HEK293 (cell line): Measurements from ENCODE around the gene FOXP1.
A peak's percentile ranks its signal among the peaks of the same experiment; 100 is the strongest.

Source experiments
- CTCF ChIA-PET: fragments of 350-600 bp; formaldehyde crosslinking; extraction: SDS; loops from one replicate; lab custom pipeline; 2021; ENCODE audit warnings: antibody characterized with exemption; lab: Yijun Ruan, JAX
- POLR2A ChIA-PET: fragments of 300-600 bp; formaldehyde crosslinking; extraction: SDS; loops from one replicate; lab custom pipeline; 2020; ENCODE audit warnings: antibody characterized with exemption, inconsistent platforms; lab: Yijun Ruan, JAX
- H3K27ac ChIP-seq: fragments of 200-500 bp; sonication (Bioruptor generic); 2 replicates; pipeline ENCODE4 v1.5.1; 2014; ENCODE audit warnings: low read depth, low read length, control low read depth, inconsistent platforms; ENCODE audit errors: extremely low read depth
- H3K36me3 ChIP-seq, 2 experiments: fragments of 200-500 bp in 1 of 2; sonication (Bioruptor generic) in 1 of 2; 1 replicate in 1 of 2; 2 replicates in 1 of 2; pipeline ENCODE4 v1.5.1; 2014 to 2017; ENCODE audit warnings: inconsistent platforms in 2 of 2, low read length in 2 of 2; ENCODE audit not compliant: control insufficient read depth in 2 of 2, insufficient read depth in 1 of 2
- H3K4me1 ChIP-seq: fragments of 200-500 bp; sonication (Bioruptor generic); 2 replicates; pipeline ENCODE4 v1.5.1; 2014; ENCODE audit warnings: mild to moderate bottlenecking, low read length, inconsistent platforms; ENCODE audit not compliant: control insufficient read depth, insufficient read depth
- H3K4me3 ChIP-seq: 2 replicates; pipeline ENCODE4 v1.5.1; 2011; ENCODE audit warnings: low read depth, mild to moderate bottlenecking, control low read depth, low read length, moderate library complexity
- H3K9me3 ChIP-seq: fragments of 200-500 bp; sonication (Bioruptor generic); 2 replicates; pipeline ENCODE4 v1.5.1; 2014; ENCODE audit warnings: low read depth, low read length, inconsistent platforms; ENCODE audit not compliant: control insufficient read depth, insufficient read depth
- EGR2 ChIP-seq: fragments of 450-650 bp; formaldehyde crosslinking; IDR thresholded peaks from 2 replicates; pipeline ENCODE4 v1.5.1; 2016; ENCODE audit warnings: low read depth, missing biosample characterization, missing genetic modification characterization
- ELK4 ChIP-seq: IDR thresholded peaks from 2 replicates; pipeline ENCODE4 v1.6.1; 2011; ENCODE audit warnings: mild to moderate bottlenecking, low read depth, low read length, borderline replicate concordance
- IKZF3 ChIP-seq: fragments of 450-650 bp; IDR thresholded peaks from 2 replicates; pipeline ENCODE4 v1.5.0; 2018; ENCODE audit warnings: missing biosample characterization, mild to moderate bottlenecking, missing genetic modification characterization, moderate library complexity
- KLF8 ChIP-seq: fragments of 450-650 bp; formaldehyde crosslinking; IDR thresholded peaks from 2 replicates; pipeline ENCODE4 v1.5.1; 2016; ENCODE audit warnings: missing biosample characterization, missing genetic modification characterization
- PATZ1 ChIP-seq: fragments of 450-650 bp; formaldehyde crosslinking; IDR thresholded peaks from 2 replicates; pipeline ENCODE4 v1.5.1; 2016; ENCODE audit warnings: missing biosample characterization, missing genetic modification characterization
- PRDM10 ChIP-seq: fragments of 450-650 bp; formaldehyde crosslinking; IDR thresholded peaks from 2 replicates; pipeline ENCODE4 v1.5.1; 2016; ENCODE audit warnings: missing biosample characterization, missing genetic modification characterization
- SP7 ChIP-seq: fragments of 450-650 bp; formaldehyde crosslinking; IDR thresholded peaks from 2 replicates; pipeline ENCODE4 v1.5.1; 2016; ENCODE audit warnings: missing biosample characterization, missing genetic modification characterization
- TRIM28 ChIP-seq: IDR thresholded peaks from 2 replicates; pipeline ENCODE4 v1.6.1; 2011; ENCODE audit warnings: low read length, control low read depth, borderline replicate concordance
- ZBTB21 ChIP-seq: fragments of 450-650 bp; formaldehyde crosslinking; IDR thresholded peaks from 2 replicates; pipeline ENCODE4 v1.5.1; 2017; ENCODE audit warnings: missing biosample characterization, missing genetic modification characterization
- ZEB2 ChIP-seq: fragments of 450-650 bp; formaldehyde crosslinking; IDR thresholded peaks from 2 replicates; pipeline ENCODE4 v1.5.1; 2016; ENCODE audit warnings: missing biosample characterization, missing genetic modification characterization
- ZNF138 ChIP-seq: fragments of 450-650 bp; formaldehyde crosslinking; IDR thresholded peaks from 2 replicates; pipeline ENCODE4 v1.5.1; 2016; ENCODE audit warnings: missing biosample characterization, missing genetic modification characterization, borderline replicate concordance
- ZNF146 ChIP-seq: fragments of 450-650 bp; formaldehyde crosslinking; IDR thresholded peaks from 2 replicates; pipeline ENCODE4 v1.5.1; 2016; ENCODE audit warnings: missing biosample characterization, missing genetic modification characterization
- ZNF174 ChIP-seq: fragments of 450-650 bp; formaldehyde crosslinking; IDR thresholded peaks from 2 replicates; pipeline ENCODE4 v1.5.0; 2017; ENCODE audit warnings: missing biosample characterization, mild to moderate bottlenecking, missing genetic modification characterization
- ZNF175 ChIP-seq: fragments of 450-650 bp; formaldehyde crosslinking; IDR thresholded peaks from 2 replicates; pipeline ENCODE4 v1.5.1; 2016; ENCODE audit warnings: missing biosample characterization, missing genetic modification characterization
- ZNF529 ChIP-seq: fragments of 450-650 bp; formaldehyde crosslinking; IDR thresholded peaks from 2 replicates; pipeline ENCODE4 v1.5.1; 2017; ENCODE audit warnings: missing genetic modification characterization, missing biosample characterization; ENCODE audit not compliant: insufficient replicate concordance
- ZNF585B ChIP-seq: fragments of 450-650 bp; formaldehyde crosslinking; IDR thresholded peaks from 2 replicates; pipeline ENCODE4 v1.5.1; 2016; ENCODE audit warnings: missing biosample characterization, missing genetic modification characterization
- ZNF610 ChIP-seq: fragments of 450-650 bp; formaldehyde crosslinking; IDR thresholded peaks from 2 replicates; pipeline ENCODE4 v1.5.1; 2016; ENCODE audit warnings: missing biosample characterization, missing genetic modification characterization, borderline replicate concordance
- ZNF624 ChIP-seq: fragments of 450-650 bp; formaldehyde crosslinking; IDR thresholded peaks from 2 replicates; pipeline ENCODE4 v1.5.1; 2017; ENCODE audit warnings: missing biosample characterization, missing genetic modification characterization
- ZNF654 ChIP-seq: fragments of 450-650 bp; formaldehyde crosslinking; IDR thresholded peaks from 2 replicates; pipeline ENCODE4 v1.5.1; 2016; ENCODE audit warnings: low read depth, missing biosample characterization, missing genetic modification characterization
- TF ChIP-seq, protein P1 (sequence below): fragments of 450-650 bp; IDR thresholded peaks from 2 replicates; pipeline ENCODE4 v1.5.1; 2018; ENCODE audit warnings: missing biosample characterization, missing genetic modification characterization
- TF ChIP-seq, protein P2 (sequence below): fragments of 450-650 bp; formaldehyde crosslinking; IDR thresholded peaks from 2 replicates; pipeline ENCODE4 v1.5.1; 2016; ENCODE audit warnings: missing biosample characterization, missing genetic modification characterization
- TF ChIP-seq, protein P3 (sequence below): fragments of 450-650 bp; formaldehyde crosslinking; IDR thresholded peaks from 2 replicates; pipeline ENCODE4 v1.5.1; 2016; ENCODE audit warnings: missing biosample characterization, missing genetic modification characterization

FOXP1 gene

GRCh38 chr3:71488882-71489281, 94.6 kb downstream of the FOXP1 start:
- H3K4me3 ChIP-seq: no peak overlapping the region
- H3K27ac ChIP-seq: no peak overlapping the region
- peaks cover 0 to 21% of the 10 kb centered on the region in 2 experiments; a peak in 1 of 3 replicates for H3K36me3 ChIP-seq
- POLR2A ChIA-PET: no interaction called here
- CTCF ChIA-PET: interaction anchor here (0.5 kb wide), 1 partner anchor 1368 kb away, joined by 3 read pairs; no protein-coding TSS in a partner anchor
- TF ChIP-seq ZNF529: no peak
- TF ChIP-seq ELK4: no peak
- no peak for TF ChIP-seq EGR2 (tag by site-specific recombination)
- TF ChIP-seq, protein P1, sequence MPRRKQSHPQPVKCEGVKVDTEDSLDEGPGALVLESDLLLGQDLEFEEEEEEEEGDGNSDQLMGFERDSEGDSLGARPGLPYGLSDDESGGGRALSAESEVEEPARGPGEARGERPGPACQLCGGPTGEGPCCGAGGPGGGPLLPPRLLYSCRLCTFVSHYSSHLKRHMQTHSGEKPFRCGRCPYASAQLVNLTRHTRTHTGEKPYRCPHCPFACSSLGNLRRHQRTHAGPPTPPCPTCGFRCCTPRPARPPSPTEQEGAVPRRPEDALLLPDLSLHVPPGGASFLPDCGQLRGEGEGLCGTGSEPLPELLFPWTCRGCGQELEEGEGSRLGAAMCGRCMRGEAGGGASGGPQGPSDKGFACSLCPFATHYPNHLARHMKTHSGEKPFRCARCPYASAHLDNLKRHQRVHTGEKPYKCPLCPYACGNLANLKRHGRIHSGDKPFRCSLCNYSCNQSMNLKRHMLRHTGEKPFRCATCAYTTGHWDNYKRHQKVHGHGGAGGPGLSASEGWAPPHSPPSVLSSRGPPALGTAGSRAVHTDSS (tag by site-specific recombination): no peak
- TF ChIP-seq KLF8 (tag by site-specific recombination): no peak
- no peak for TF ChIP-seq ZNF624 (tag by site-specific recombination)
- no peak for TF ChIP-seq ZNF146 (tag by site-specific recombination)
- TF ChIP-seq ZNF610 (tag by site-specific recombination): no peak
- TF ChIP-seq, protein P2, sequence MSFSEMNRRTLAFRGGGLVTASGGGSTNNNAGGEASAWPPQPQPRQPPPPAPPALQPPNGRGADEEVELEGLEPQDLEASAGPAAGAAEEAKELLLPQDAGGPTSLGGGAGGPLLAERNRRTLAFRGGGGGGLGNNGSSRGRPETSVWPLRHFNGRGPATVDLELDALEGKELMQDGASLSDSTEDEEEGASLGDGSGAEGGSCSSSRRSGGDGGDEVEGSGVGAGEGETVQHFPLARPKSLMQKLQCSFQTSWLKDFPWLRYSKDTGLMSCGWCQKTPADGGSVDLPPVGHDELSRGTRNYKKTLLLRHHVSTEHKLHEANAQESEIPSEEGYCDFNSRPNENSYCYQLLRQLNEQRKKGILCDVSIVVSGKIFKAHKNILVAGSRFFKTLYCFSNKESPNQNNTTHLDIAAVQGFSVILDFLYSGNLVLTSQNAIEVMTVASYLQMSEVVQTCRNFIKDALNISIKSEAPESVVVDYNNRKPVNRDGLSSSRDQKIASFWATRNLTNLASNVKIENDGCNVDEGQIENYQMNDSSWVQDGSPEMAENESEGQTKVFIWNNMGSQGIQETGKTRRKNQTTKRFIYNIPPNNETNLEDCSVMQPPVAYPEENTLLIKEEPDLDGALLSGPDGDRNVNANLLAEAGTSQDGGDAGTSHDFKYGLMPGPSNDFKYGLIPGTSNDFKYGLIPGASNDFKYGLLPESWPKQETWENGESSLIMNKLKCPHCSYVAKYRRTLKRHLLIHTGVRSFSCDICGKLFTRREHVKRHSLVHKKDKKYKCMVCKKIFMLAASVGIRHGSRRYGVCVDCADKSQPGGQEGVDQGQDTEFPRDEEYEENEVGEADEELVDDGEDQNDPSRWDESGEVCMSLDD (tag by site-specific recombination): no peak
- no peak for TF ChIP-seq ZNF174 (tag by site-specific recombination)
- TF ChIP-seq ZNF138 (tag by site-specific recombination): no peak
- no peak for TF ChIP-seq ZBTB21 (tag by site-specific recombination)
- no peak for TF ChIP-seq ZNF175
- no peak for TF ChIP-seq PATZ1 (tag by site-specific recombination)
- TF ChIP-seq ZEB2: no peak
- no peaks in the 10 kb centered on the region for H3K9me3 ChIP-seq
- no peaks in the 10 kb centered on the region for H3K4me1 ChIP-seq

- H3K27ac ChIP-seq: no peak overlapping the region
- CTCF ChIA-PET: no interaction called here
- H3K4me3 ChIP-seq: no peak overlapping the region
- no peaks in the 10 kb centered on the region for H3K9me3 ChIP-seq
- POLR2A ChIA-PET: no interaction called here
- TF ChIP-seq, protein P3, sequence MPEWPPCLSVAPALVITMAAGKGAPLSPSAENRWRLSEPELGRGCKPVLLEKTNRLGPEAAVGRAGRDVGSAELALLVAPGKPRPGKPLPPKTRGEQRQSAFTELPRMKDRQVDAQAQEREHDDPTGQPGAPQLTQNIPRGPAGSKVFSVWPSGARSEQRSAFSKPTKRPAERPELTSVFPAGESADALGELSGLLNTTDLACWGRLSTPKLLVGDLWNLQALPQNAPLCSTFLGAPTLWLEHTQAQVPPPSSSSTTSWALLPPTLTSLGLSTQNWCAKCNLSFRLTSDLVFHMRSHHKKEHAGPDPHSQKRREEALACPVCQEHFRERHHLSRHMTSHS (tag by site-specific recombination): no peak
- TF ChIP-seq PRDM10 (tag by site-specific recombination): peak; percentile 54
- no peak for TF ChIP-seq ZNF654 (tag by site-specific recombination)
- TF ChIP-seq TRIM28: no peak
- no peak for TF ChIP-seq IKZF3 (tag by site-specific recombination)
- TF ChIP-seq ZNF585B (tag by site-specific recombination): no peak
- TF ChIP-seq SP7: 0 out of 2 replicates have a peak, but pooled peaks have one; percentile 55
- H3K4me1 ChIP-seq: no peaks in the 10 kb centered on the region
- peaks cover 0 to 21% of the 10 kb centered on the region in 2 experiments; a peak in 1 of 3 replicates for H3K36me3 ChIP-seq
Measured at GRCh38 chr3:71488391-71488809, 95.1 kb downstream of the FOXP1 start.
